ENCODE data around the gene LRRC3.

LRRC3 gene

GRCh38 chr21:44423312-44423821 lies 31.9 kb upstream of the LRRC3 start:
- no peak for DNase-seq (ENCODE audit: low read depth)
- H3K4me3 ChIP-seq (ENCODE audit: low read depth, low read length), result no peak overlapping the region

GRCh38 chr21:44423941-44424607 lies 31.2 kb upstream of the LRRC3 start:
- no peak for DNase-seq (ENCODE audit: low read depth)
- no peak overlapping the region for H3K4me3 ChIP-seq (ENCODE audit: low read depth, low read length)

GRCh38 chr21:44424608-44425306 lies 30.6 kb upstream of the LRRC3 start:
- no peak for DNase-seq (ENCODE audit: low read depth)
- no peak overlapping the region for H3K4me3 ChIP-seq (ENCODE audit: low read depth, low read length)

GRCh38 chr21:44425307-44425894 lies 29.9 kb upstream of the LRRC3 start:
- no peak overlapping the region for H3K4me3 ChIP-seq (ENCODE audit: low read depth, low read length)
- DNase-seq (ENCODE audit: low read depth), result no peak

GRCh38 chr21:44425895-44426662 lies 29.2 kb upstream of the LRRC3 start:
- no peak overlapping the region for H3K4me3 ChIP-seq (ENCODE audit: low read depth, low read length)
- no peak for DNase-seq (ENCODE audit: low read depth)

- DNase-seq (ENCODE audit: low read depth), result no peak
- H3K4me3 ChIP-seq (ENCODE audit: low read depth, low read length), result no peak overlapping the region
These were observed 28.6 kb upstream of the LRRC3 start for GRCh38 chr21:44426663-44427191.

- H3K4me3 ChIP-seq (ENCODE audit: low read depth, low read length), result no peak overlapping the region
- no peak for DNase-seq (ENCODE audit: low read depth)
These were observed 27.8 kb upstream of the LRRC3 start for GRCh38 chr21:44427241-44428120.

- no peak for DNase-seq (ENCODE audit: low read depth)
- no peak overlapping the region for H3K4me3 ChIP-seq (ENCODE audit: low read depth, low read length)
These were observed 26.9 kb upstream of the LRRC3 start for GRCh38 chr21:44428281-44428960.

GRCh38 chr21:44429894-44430293 lies 25.4 kb upstream of the LRRC3 start:
- no peak for DNase-seq (ENCODE audit: low read depth)
- H3K4me3 ChIP-seq (ENCODE audit: low read depth, low read length), result no peak overlapping the region

- H3K4me3 ChIP-seq (ENCODE audit: low read depth, low read length), result no peak overlapping the region
- DNase-seq (ENCODE audit: low read depth), result no peak
These were observed 24.0 kb upstream of the LRRC3 start for GRCh38 chr21:44431300-44431699.

GRCh38 chr21:44432841-44433790 lies 22.2 kb upstream of the LRRC3 start:
- DNase-seq (ENCODE audit: low read depth), result no peak
- H3K4me3 ChIP-seq (ENCODE audit: low read depth, low read length), result no peak overlapping the region

- H3K4me3 ChIP-seq (ENCODE audit: low read depth, low read length), result no peak overlapping the region
- no peak for DNase-seq (ENCODE audit: low read depth)
These were observed 21.3 kb upstream of the LRRC3 start for GRCh38 chr21:44433791-44434567.

GRCh38 chr21:44434568-44434925 lies 20.8 kb upstream of the LRRC3 start:
- no peak for DNase-seq (ENCODE audit: low read depth)

GRCh38 chr21:44434936-44435635 lies 20.2 kb upstream of the LRRC3 start:
- DNase-seq (ENCODE audit: low read depth), result no peak
- H3K4me3 ChIP-seq (ENCODE audit: low read depth, low read length), result no peak overlapping the region

More at GRCh38 chr21:44434568-44434925, 20.8 kb upstream of the LRRC3 start:
- H3K4me3 ChIP-seq (ENCODE audit: low read depth, low read length), result no peak overlapping the region

- no peak overlapping the region for H3K4me3 ChIP-seq (ENCODE audit: low read depth, low read length)
- no peak for DNase-seq (ENCODE audit: low read depth)
These were observed 19.1 kb upstream of the LRRC3 start for GRCh38 chr21:44436111-44436611.

GRCh38 chr21:44436958-44437357 lies 18.4 kb upstream of the LRRC3 start:
- DNase-seq (ENCODE audit: low read depth), result no peak
- no peak overlapping the region for H3K4me3 ChIP-seq (ENCODE audit: low read depth, low read length)
